Stomach (tissue), 9 donors: ENCODE results near the gene PYGO2. TPM values are rescaled to one million over a fixed set of nuclear protein-coding genes. Genes with fewer than 3 reads are reported as not detected.
A peak's percentile ranks its signal among the peaks of the same experiment; 100 is the strongest.

Source experiments
- DNase-seq, 2 donors: peaks; one replicate each; pipeline versions ENCODE4 v3.0.0 to v3.0.0-alpha.2; 2013 to 2019
- H3K27ac ChIP-seq, 5 donors: fragments of 200-600 bp in 4 of 5; sonication (generic) in 4 of 5; one replicate each; pipeline ENCODE4 v1.5.1; 2013 to 2019; ENCODE audit warnings: mild to moderate bottlenecking in 1 of 5, moderate library complexity in 1 of 5
- H3K27me3 ChIP-seq, 3 donors: fragments of 200-600 bp; sonication (generic); one replicate each; pipeline ENCODE4 v1.5.1; 2017 to 2019; ENCODE audit warnings: mixed run types in 1 of 3
- H3K36me3 ChIP-seq, 4 donors: fragments of 200-600 bp; sonication (generic); 1 replicate in 3 of 4; 2 replicates in 1 of 4; pipeline ENCODE4 v1.5.1; 2016 to 2019
- H3K4me1 ChIP-seq, 4 donors: fragments of 200-600 bp; sonication (generic); one replicate each; pipeline ENCODE4 v1.5.1; 2016 to 2019
- H3K4me3 ChIP-seq, 4 donors: fragments of 200-600 bp; sonication (generic) in 3 of 4; one replicate each; pipeline ENCODE4 v1.5.1; 2016 to 2019; ENCODE audit warnings: mild to moderate bottlenecking in 1 of 4
- H3K9me3 ChIP-seq, 4 donors: fragments of 200-600 bp; sonication (generic); one replicate each; pipeline ENCODE4 v1.5.1; 2016 to 2019
- CTCF ChIP-seq, 7 experiments: fragments of 450-650 bp in 4 of 7; fragments of 200-600 bp in 3 of 7; sonication (generic) in 3 of 7; IDR thresholded peaks; one replicate each; pipeline ENCODE4 v1.5.1; 2016 to 2019; ENCODE audit warnings: antibody characterized with exemption in 7 of 7, control low read depth in 2 of 7, mild to moderate bottlenecking in 1 of 7
- EP300 ChIP-seq: sonication (generic); formaldehyde crosslinking; IDR thresholded peaks from one replicate; pipeline ENCODE4 v1.6.1; 2017; ENCODE audit warnings: antibody characterized with exemption
- POLR2A ChIP-seq, 4 donors: fragments of 450-650 bp; IDR thresholded peaks; one replicate each; pipeline ENCODE4 v1.6.1; 2016; ENCODE audit warnings: antibody characterized with exemption in 4 of 4, control low read depth in 2 of 4, mild to moderate bottlenecking in 1 of 4, moderate library complexity in 1 of 4
- POLR2AphosphoS5 ChIP-seq, 3 donors: sonication (generic); formaldehyde crosslinking; IDR thresholded peaks; one replicate each; pipeline ENCODE4 v1.6.1; 2016; ENCODE audit warnings: antibody characterized with exemption in 3 of 3
- WGBS, 5 donors: extraction: QIAGEN DNeasy Blood & Tissue Kit in 3 of 5; methylation state at CpG; one replicate each; pipeline versions ENCODE4 v1.1.5 to v1.1.7; 2013 to 2018; 5-methylcytosine and 5-hydroxymethylcytosine counted together
- intact Hi-C: fragments of 100-400 bp; cut with DNase I; formaldehyde crosslinking; loops from one replicate; pipeline ENCODE4 v1.15.1; 2023; ENCODE audit warnings: low total_unique reads
- polyA plus RNA-seq, 3 donors: library from polyadenylated mRNA; stranded (reverse); fragments of 200-250 nt; gene quantifications; one replicate each; pipeline ENCODE4 v1.2.3, GENCODE V29; 2013
- total RNA-seq, 5 donors: library from RNA; depleted of rRNA; stranded (reverse); fragments of >200 nt; gene quantifications; one replicate each; pipeline versions ENCODE4 v1.1.0 to v1.2.3, GENCODE V29; 2014 to 2016
- donor health status: healthy with polysubstance abuse.
- donor health status: Bipolar disorder and iron deficiency.
- donor health status: healthy.

Gene PYGO2
- total and polyA plus RNA-seq, 8 donors: 8.1 to 75.3 (median 19.7) TPM

- H3K4me1 ChIP-seq: peaks cover 37 to 70% (median 49%) of the 10 kb centered on the region in 4 donors
- intact Hi-C loops: no loop called here
- peak overlapping the region in 2 of 4 donors; percentile 60 to 73 for H3K4me3 ChIP-seq
Measured at GRCh38 chr1:154937988-154938386, 23.6 kb downstream of the PYGO2 start.

GRCh38 chr1:154937085-154937987 is 24.2 kb downstream of the PYGO2 start:
- no peaks in the 10 kb centered on the region for H3K27me3 ChIP-seq
- H3K4me3 ChIP-seq: peak overlapping the region; percentile 60 to 73 (median 62)
- intact Hi-C loops: no loop called here
- H3K9me3 ChIP-seq: no peaks in the 10 kb centered on the region
- H3K36me3 ChIP-seq: no peaks in the 10 kb centered on the region
- peaks cover 32 to 66% (median 43%) of the 10 kb centered on the region in 4 donors for H3K4me1 ChIP-seq
- WGBS, 5 donors: 0 to 1% (median 1%) methylated on average over 36 of the region's 36 CpGs
- DNase-seq: peak; percentile 91 to 98
- peak overlapping the region; percentile 94 to 99 (median 98) for H3K27ac ChIP-seq
- no peak for TF ChIP-seq EP300
- TF ChIP-seq CTCF (IDR thresholded peaks at IDR 0.05): peak in 2 of 7 experiments; percentile 18 to 32
- no peak for TF ChIP-seq POLR2A (IDR thresholded peaks at IDR 0.05)
- peak in 2 of 3 donors; percentile 61 to 81 for TF ChIP-seq POLR2AphosphoS5 (IDR thresholded peaks at IDR 0.05)

More at GRCh38 chr1:154937988-154938386, 23.6 kb downstream of the PYGO2 start:
- DNase-seq: no peak
- WGBS, 5 donors: 74 to 78% (median 76%) methylated on average over 8 of the region's 8 CpGs
- no peaks in the 10 kb centered on the region for H3K27me3 ChIP-seq
- no peak for TF ChIP-seq CTCF (IDR thresholded peaks at IDR 0.05)
- TF ChIP-seq EP300: no peak
- TF ChIP-seq POLR2A (IDR thresholded peaks at IDR 0.05): no peak
- TF ChIP-seq POLR2AphosphoS5 (IDR thresholded peaks at IDR 0.05): no peak
- no peaks in the 10 kb centered on the region for H3K9me3 ChIP-seq
- peak overlapping the region; percentile 94 to 99 (median 98) for H3K27ac ChIP-seq
- no peaks in the 10 kb centered on the region for H3K36me3 ChIP-seq

GRCh38 chr1:154936555-154937084 is 25.0 kb downstream of the PYGO2 start, which contains the start of gene PMVK:
Gene PMVK (minus strand): TSS chr1:154936719. CDS start chr1:154936685, 34 bp downstream.
- Histone ChIP-seq H3K27me3 (no peaks in the 10 kb centered on the region), H3K9me3 (no peaks in the 10 kb centered on the region), H3K36me3 (peaks cover 0 to 6% (median 0%) of the 10 kb centered on the region in 4 donors), H3K4me1 (peaks cover 25 to 62% (median 36%) of the 10 kb centered on the region in 4 donors), H3K27ac (peak within 1 kb of the TSS; percentile 94 to 99 (median 98)), H3K4me3 (peak within 1 kb of the TSS; percentile 60 to 73 (median 62))
- DNase-seq: peak; percentile 96 to 98
- 0 to 1% (median 0%) methylated on average over 18 to 45 of the region's 45 CpGs for WGBS, 5 donors
- intact Hi-C loops: no loop called here
- TF ChIP-seq POLR2A (IDR thresholded peaks at IDR 0.05) (peak in 2 of 4 donors; percentile 43 to 45), CTCF (IDR thresholded peaks at IDR 0.05) (peak in 3 of 7 experiments; percentile 20 to 44 (median 36)), POLR2AphosphoS5 (IDR thresholded peaks at IDR 0.05) (peak; percentile 86 to 93 (median 91)), EP300 (no peak)
